NCI-H226 (cell line): ENCODE measurements around the gene HPSE2.
A peak's percentile ranks its signal among the peaks of the same experiment; 100 is the strongest.
"Not testable (repeated sequence)": the region's sequence is repeated elsewhere in the genome, so short reads cannot be mapped to it uniquely, and the experiment has no call there.

Source experiments
- DNase-seq: peaks from one replicate; pipeline ENCODE4 v3.0.0-alpha.2; 2015

HPSE2 gene

DNA sequence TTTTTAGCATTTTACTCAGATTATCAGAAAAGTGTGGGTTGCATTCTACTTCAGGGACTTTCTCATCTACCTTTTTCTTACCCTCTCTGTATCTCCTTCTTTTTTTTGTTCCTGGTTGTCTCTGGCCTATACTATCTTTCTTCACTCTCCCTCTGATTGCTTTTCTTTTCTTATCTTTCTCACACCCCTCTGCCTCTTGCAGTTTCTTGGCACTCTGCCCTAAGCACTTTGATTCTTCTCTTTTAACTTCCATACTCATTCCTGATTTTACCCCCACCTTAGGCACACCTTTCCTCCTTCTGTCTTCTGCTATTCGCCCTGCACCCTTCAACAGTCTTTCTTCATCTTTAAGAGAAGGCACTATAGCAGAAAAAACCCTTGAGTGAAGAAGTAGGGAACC is 696.1 kb downstream of the HPSE2 start:
- DNase-seq: no peak

DNA sequence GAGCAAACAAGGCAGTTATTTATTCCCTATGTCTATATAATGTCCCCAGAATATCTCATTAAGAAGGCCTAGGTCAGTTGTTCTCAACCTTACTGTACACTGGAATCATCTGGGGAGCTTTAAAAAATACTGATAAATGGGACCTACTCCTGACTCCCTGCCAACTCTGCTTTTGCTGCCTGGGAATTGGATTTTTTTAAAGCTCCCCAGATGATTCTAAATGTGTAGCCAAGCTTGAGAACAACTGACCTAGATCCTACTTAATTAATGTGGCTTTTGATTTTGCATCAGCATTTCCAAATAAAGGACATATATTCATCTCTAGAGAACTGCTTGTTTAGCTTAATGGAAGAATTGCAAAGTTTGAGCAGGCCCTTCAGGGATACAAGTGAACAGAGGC is 697.2 kb downstream of the HPSE2 start:
- DNase-seq: no peak

DNA sequence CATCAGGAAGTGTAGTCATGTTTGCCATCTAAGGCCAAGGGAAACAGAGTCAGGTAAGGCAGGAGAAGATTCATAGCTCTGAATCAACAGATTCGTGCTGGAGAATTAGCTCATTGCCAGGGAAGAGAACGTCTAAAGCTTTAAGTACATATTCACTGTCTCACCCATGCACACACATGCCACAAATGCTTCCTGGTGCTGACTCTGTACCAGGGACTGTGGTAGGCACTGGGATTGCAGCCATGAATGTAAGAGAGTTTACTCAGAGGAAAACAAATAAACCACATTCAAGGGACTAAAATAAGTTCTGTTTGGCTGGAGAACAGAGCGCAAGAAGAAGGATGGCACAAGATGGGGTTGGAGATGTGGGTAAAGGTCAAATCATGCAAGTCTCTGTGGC is 699.1 kb downstream of the HPSE2 start:
- DNase-seq: no peak

DNA sequence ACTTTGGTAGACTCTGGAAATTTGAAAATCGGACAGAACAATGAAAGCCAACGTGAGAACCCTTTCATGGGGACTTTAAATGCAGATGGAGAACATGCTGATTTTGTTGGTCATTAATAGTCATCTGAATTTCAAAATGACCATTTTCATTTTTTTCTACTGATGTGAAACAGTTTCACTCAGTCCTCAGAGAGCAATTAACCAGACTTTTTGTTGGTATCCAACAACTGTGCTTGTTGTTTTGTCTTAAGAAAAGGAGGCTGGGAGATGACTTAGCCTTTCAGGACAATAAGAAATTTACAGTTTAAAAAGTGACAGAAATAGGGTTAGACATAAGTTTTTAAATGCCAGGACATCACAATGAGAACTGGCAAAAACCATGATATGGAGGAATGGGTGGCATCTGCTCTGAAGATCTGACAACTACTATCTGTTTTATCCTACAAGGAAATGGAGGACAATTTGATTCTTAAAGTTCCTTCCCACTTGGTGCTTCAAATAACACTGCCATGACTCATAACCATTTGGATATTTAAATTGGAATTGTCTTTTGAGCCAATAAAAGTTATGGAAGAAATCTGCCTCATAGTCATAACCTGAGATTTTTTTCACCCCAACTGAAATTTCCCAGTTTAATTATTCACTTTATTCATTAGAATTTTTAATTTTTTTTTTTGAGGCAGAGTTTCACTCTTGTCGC is 701.8 kb downstream of the HPSE2 start:
- no peak for DNase-seq

DNA sequence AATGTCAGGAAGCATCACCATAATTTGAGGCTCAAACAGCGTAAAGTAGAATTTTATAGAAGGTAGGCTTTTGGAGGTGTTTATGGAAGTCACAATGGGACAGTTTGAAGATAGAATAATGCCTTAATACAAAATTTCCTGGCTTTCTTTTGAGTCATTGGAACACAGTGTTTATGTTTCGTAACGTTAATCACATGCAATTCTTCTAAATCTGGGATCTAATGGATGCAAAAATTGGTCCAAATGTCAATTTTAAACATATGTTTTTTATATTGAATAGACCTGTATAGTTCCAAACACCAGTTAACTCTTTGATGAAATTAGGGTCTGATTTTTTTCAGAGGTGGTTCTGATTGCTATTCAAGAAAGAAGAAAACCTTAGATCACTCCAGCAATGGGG is 702.4 kb downstream of the HPSE2 start:
- DNase-seq: no peak

DNA sequence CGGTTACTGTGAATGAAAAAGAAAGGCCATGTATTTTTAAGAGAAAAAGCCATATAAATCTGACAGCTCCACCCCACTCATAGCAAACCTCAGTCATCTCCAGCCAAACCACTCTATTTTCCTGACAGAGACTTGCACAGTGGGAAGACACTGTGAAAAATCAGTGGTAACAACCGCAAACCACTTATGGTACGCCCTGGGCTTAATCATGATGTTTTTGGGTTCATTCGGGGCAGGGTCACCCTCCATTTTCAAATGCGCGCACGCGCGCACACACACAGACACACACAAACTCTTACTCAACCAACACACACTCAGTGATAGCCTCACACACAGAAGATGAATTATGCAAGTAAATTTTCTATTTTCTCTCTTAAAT is 706.9 kb downstream of the HPSE2 start:
- no peak for DNase-seq

DNA sequence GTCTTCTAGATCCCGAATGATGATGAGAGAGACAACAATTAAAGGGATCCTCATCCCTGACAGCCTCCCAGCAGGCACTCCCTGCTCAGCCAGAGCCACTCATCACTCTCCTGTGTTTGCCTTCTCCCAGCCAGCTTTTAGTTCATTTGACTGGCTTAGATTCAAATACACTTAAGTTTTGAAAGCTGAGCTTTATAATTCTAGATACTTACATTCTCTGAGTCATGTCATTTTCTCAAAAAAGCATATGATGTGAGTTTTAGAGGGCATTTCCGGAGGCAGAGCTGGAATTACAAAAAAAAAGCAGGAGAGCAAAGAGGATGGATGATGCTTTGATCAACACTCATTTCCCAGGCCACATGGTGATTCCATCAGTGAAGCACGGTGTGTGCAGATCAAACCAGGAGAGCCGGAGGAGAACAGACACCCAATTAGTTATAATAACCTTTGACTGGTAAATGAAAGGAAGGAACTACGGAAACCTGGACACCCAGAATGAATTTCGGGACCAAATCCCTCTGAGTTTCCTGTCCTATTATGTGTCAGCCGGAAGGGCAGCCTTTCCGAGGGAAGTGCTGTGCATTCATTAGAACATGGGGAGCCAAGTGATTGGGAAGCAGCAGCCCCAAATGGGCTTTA is 707.4 kb downstream of the HPSE2 start:
- no peak for DNase-seq

DNA sequence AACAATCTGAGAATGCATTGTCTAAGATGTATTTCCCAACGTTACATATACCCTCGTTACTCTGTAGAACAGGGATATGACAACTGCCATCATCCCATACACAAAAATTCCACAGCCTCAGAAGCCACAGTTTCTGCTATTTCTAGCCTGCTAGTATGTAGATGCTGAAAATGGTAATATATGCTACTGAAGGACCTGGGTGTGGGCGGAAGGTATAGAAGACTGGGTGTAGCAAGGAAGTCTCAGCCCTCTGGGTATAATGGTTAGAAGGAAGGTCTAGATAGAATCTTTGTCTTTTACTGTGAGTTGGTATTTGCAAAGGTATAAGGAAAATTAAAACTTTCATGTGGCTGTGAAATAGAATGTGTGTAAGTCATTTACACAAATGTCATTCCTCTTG is 709.7 kb downstream of the HPSE2 start:
- no peak for DNase-seq

DNA sequence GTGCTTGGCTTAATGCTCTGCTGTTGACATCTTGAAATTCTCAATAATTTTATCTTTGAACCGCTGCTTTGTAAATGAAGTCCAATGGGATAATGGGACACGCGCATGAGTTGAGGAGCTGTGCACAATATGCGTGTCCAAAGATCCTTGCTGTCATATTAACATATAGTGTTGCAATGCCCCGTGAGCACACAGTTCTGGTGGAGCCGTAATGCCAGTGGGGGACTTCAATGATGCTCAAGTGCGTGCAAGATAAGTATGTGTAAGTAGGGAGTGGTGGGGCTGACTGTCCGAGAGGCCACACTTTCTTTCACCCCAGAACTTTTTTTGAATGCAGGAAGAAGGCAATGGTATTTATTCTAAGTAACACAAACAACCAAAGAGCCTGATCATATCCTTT is 711.5 kb downstream of the HPSE2 start:
- DNase-seq: no peak

DNA sequence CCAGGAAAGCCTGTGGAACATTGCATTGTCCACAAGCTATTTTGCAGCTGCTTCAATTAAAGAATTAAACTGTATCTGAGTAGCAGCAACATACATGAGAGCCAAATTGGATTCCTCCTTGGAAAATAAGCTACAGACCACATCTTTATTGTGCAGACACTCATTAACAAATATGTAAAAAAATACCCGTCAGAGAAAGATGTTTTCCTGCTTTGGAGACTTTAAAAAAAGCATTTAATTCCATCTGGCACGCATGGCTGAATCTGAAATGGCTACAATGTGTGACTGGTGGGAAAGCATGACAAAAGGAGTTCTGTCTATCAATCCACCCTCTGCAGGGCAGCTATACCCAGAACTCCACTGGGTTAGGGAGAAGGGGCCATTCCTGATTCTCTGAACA is 715.8 kb downstream of the HPSE2 start:
- DNase-seq: no peak

DNA sequence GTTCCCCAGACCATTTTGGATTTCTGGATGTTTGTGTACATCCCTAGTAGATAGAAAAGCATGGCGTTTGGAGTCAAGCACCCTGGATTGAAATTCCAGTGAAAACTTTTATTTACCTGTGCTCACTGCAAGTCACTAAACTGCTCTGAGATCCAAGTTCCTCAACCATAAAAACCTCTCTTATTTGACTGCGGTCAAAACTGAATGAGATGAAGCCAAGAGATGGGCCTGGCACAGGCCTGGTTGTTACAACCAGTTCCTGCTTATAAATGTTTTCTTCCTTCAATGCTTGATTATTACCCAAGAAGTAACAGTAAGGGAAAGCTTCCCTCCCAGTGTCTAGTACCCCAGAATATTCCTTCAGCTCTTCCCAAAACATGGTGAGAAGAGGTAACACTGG is 718.0 kb downstream of the HPSE2 start:
- DNase-seq: no peak

DNA sequence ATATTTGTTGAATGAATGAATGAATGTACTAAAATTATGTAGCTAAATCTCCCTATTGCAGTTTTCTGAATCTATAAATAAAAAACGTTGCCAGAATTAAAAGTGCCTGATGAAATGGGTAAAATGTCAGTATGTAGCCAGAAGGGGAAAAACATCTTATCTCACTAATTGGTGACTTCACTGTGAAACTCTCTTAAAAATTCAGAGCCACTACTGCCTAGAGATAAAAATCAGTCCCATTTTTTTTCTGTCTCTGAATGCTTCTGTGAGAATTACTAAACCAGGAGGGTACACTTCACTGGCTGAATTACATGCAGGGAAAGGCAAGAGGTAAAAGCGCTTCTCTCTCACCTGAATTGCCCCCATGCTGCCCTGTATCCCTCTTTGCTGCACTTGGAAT is 719.3 kb downstream of the HPSE2 start:
- DNase-seq: no peak

DNA sequence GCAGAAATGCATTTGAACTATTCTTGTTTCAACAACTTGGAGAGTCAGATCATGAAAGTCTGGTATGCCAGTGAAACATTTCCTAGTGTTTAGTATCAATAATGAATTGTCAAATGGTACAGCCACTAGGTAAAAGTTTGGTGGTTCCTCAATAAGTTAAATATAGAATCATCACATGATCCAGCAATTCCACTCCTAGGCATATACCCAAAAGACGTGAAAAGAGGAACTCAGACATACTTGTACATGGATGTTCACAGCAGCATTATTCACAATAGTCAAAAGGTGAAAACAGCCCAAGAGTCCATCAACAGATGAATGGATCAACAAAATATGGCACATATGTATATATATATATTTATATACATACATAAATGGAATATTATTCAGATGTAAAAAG is 721.9 kb downstream of the HPSE2 start:
- no peak for DNase-seq

DNA sequence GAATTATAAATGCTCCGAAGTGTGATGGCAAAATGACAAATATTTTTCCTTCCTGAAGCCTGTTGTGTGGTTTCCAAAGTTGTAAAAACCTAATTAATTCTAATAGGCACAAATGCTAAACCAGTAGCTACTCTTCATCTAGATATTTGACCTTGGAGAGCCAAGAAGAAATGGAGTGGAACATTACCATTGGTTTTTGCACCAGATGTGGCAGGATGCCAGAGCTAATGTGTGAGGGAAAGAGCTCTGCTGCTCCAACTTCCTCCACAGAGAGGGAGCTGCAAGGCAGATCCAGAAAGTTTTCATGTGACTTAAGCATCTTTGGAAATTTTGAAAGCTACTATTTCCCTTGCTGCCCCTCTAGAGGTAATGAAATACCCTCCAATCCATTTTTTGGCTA is 723.8 kb downstream of the HPSE2 start:
- DNase-seq: no peak

DNA sequence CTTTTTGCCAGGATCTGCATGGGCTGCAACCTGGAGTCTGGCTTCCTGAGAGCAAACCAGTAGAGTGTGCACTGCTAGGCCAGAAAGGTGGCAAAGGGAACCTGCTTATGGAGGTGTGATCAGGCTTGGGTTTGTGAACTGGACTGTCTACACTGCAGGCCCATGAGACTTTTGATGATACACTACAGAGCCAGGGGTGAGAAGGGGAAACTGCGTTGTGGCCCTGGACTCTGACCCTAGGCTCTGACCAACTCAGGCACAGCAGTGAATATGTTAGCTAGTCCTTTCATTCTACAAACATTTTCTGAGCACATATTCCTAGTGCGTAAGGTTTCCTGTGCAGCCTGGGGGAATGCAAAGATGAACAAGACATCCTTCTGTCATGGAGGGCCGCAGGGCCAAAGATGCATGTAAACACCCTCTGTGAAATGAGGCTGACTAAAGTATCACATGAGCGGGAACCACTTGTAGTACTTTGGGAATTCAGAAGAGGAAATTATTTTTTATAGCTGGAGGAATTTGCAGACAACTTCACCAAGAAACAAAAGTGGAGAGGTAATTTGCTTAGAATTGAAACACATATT is 725.1 kb downstream of the HPSE2 start:
- DNase-seq: no peak

DNA sequence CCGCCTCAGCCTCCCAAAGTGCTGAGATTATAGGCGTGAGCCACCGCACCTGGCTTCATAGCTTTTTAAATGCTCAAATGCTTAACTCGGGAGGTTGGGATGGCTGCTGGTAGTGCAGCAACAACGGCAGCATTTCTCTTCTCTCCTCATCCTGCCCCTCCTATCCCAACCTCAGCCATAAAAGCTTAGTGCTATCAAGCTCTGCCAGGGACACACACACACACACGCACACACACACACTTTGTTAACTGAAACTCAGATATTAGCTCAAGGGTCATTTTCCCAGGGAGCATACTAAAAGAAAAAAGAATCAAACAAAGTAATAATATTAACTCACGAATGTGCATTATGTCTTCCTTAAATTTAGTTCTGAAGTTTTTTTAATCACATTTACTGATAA is 725.9 kb downstream of the HPSE2 start:
- no peak for DNase-seq

DNA sequence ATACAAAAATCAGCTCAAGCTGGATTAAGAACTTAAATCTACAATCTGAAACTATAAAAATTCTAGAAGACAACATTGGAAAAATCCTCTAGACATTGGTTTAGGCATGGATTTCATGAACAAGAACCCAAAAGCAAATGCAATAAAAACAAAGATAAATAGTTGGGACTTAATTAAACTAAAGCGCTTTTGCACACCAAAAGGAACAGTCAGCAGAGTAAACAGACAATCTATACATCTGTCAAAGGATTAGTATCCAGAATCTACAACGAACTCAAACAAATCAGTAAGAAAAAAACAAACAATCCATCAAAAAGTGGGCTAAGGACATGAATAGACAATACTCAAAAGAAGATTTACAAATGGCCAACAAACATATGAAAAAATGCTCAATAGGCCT is 733.1 kb downstream of the HPSE2 start:
- DNase-seq: not testable (repeated sequence)

DNA sequence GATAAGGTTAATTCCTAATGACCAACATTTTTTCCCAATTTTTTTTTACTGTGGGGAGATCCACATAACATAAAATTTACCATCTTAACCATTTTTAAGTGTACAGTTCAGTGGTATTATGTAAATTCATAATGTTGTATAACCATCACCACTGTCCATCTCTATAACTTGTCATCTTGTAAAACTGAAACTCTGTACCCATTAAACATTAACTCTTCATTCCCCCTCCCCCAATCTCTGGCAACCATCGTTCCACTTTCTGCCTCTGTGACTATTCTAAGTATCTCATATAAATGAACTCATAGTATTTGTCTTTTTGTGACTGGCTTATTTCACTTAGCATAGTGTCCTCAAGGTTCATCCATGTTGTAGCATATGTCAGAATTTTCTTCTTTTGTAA is 742.9 kb downstream of the HPSE2 start:
- no peak for DNase-seq

DNA sequence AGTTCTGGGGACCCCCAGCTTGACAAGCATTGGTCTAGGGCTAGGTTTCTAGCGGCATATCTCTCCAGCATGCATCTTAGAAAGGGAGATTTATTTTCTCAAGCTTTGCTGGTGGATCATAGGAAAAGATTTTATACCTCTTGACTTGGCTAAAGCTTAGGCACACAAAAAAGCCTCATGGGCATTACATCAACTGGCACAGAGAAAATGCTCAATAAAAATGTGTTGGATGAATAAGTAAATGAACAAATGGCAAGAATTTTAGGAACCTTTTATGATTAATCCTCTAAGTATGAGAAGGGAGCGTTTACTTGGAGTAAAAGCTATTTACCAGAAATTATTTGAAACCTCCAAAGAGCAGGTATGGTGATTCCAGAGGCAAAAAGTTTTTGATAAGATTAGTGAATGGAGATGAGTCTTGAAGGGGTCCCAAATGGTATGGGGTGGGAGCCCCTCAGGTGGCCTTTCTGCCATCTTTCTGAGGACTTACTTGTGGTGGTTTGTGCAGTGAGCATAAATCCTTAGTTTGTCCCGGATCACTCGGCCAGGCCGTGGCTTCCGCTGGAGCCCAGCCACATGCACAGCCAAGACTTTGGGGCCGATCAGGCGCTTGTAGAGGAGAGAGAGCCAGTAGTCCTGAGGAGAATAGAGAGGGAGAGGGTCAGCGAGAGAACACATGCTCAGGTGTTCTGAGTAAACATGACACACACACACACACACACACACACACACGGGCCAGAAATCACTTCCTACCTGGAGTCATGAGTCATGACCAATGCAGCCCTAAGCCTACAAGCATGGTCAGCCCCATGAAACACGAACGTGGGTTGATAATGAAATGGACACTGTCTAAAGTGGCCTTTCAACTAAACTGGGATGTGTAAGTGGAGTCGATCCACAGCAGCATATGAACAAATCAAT is 745.8 kb downstream of the HPSE2 start:
- no peak for DNase-seq

DNA sequence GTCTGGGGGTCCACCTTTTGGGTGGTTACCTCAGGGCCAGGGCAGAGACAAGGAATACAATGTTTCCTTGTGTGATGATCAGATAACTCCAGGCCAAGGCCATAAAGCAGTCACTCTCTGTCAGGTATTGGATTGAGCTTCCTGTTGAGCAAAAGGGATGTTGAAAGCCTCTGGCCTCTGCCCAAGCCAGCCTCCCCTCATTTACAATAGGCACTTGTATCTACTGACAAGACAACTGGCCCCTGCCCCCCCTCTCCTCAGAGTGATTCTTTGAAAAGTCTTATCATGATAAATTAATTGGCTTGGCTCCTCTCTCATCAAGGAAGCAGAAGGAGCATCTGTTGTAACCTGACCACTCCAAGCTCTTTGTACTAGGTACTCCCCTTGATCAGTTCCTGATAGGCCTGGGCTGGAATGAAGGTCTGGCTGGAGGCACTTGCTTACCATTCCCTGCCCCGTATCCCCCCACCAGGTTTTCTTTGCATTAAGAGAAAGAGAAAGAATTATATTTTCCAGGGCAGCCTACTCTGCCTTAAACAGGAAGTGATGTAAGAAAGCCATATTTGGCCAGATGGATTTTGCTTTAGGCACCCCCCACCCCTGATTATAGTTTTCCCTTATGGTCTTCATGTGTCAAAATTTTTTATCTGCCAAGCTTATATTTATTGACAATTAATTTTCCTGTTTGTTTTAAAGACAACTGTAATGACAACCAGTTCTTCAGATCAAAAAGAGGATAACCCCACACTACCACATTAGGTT is 746.8 kb downstream of the HPSE2 start:
- DNase-seq: peak; percentile 26

DNA sequence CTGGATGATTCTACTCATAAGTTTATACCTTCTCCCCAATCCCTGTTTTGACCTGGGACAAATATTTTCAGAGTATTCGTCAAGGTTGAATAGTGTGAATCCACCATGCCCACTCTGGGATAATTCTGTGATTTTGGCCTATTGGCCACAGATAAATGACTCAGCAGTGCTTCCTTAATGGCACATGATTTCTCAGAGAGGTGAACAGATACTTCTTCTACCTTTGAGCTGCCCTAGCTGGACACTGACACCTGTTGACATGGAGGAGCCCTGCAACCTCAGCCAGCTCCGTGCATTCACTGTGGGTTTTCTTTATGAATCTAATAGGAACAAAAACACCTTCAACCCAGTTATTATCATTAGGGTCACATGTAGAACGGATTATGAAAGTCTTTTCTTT is 748.0 kb downstream of the HPSE2 start:
- DNase-seq: no peak

DNA sequence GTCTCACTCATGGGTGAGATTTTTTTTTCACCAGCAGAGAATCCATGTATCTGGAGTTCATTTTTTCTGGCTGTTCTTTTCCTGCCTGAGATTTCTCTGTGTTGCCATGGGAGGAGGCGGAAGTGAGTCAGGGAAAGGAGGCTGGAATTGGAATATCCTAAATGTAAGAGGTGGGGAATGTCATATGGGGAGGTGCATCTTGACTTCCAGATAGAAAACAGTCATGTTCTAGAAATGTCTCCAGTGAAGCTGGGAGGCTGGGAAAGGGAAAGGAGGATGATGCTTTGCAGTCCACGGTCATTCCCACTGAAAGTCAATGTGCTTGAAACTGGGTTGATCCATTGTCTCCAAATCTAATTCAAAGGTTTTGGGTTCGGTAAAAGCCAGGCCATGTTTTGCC is 749.2 kb downstream of the HPSE2 start:
- peak; percentile 85 for DNase-seq

DNA sequence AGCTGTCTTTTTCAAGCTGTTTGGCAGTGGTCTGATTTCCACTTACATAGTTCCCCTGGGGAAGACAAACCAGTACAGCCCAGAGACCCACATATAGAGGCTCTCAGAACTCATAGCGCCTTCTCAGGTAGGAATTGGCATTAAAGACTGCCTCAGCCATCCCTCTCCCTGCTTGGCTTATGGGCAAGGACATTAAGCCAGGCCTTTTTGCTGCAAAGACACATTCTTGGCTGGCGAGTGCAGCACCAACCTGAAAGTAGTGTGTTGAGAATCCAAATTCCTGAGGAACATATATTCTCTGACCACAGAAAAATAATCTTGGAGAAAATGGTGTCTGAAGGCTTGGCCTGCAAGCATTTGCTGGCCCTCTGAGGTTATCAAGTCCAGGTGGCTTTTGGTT is 749.7 kb downstream of the HPSE2 start:
- DNase-seq: peak; percentile 62
